HG03108 (cell line): Measurements from ENCODE around the gene JAKMIP2.
A peak's percentile ranks its signal among the peaks of the same experiment; 100 is the strongest.
"Not testable (repeated sequence)": the region's sequence is repeated elsewhere in the genome, so short reads cannot be mapped to it uniquely, and the experiment has no call there.

Experiments used
- ATAC-seq: cut with Tn5 transposase; IDR thresholded peaks from one replicate; pipeline ENCODE4 v1.9.1; 2021; ENCODE audit warnings: moderate library complexity; ENCODE audit not compliant: unreplicated experiment

The JAKMIP2 gene

DNA sequence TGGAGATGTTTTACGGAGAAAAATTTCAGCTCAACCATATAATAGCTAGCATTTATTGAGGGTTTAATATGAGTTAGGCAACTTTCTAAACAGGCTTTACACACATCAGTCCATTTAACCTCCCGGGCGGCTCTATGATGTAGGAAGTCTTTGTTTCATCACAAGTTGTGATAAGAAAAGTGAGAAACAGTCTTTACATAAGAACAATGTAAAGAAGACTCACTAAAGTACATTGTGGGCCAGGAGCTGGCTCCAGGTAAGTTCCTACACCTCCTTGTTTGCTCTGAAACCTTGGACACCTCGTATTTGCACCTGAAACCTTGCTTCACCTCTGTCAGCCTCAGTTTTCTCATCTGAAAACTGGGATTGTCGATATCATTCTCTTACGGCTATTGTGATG is 116.1 kb downstream of the JAKMIP2 start:
- no peak for ATAC-seq

DNA sequence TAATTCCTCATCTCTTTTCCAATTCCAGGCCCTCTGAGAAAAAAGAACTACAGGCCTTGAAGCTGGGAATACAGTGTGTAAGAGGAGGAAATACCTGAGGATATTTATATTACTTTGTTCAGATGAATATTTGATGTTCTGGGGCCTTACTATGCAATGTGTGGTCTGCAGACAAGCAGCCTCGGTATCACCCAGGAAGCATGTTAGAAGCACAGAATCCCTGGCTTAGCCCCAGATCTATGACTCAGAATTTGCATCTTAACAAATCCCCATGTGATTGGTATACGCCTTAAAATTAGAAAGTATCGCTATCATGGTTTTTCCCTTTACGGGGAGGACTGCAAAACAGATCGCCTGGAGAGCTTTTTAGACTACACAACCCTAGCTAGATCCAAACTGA is 121.0 kb downstream of the JAKMIP2 start:
- no peak for ATAC-seq

GRCh38 chr5:147659166-147659929 is 123.2 kb downstream of the JAKMIP2 start:
- ATAC-seq: no peak

GRCh38 chr5:147658293-147658932 is 124.1 kb downstream of the JAKMIP2 start:
- ATAC-seq: no peak

DNA sequence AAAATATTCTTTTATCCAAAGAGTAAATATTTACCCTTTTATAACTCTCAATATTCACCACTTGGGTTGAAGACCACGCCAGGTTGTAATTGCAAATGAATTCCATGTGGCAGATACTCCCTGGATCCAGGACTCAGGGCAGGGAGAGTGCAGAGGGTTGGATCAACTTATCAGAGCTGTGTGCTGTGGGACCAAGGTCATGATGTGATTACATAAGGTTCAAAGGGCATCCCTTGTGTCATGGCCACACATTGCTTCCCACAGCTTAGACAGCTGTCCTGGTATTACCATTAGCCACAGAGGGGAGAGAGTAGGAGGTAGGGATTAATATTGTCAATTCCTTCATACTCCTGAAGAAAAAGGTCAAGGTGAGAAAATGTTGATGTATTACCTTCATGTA is 133.9 kb downstream of the JAKMIP2 start:
- no peak for ATAC-seq

DNA sequence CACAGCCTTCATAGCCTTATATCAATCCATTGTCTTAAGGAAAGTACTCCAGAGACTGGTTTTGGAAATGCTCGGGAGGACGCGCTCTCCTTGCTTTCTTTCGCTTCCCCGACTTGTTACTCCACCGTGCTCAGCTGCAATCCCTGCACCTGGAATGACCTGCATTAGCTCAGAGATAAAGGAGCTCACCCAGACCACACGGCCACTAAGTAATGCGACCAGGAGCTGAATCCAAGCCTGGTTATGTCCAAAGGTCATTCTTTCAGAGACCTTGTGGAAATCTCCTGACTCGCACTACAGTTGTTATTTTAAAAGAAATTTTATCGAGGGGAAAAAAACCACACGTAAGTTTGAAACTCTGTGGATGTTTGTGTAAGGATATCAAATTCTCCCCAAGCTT is 137.3 kb downstream of the JAKMIP2 start:
- ATAC-seq: no peak

DNA sequence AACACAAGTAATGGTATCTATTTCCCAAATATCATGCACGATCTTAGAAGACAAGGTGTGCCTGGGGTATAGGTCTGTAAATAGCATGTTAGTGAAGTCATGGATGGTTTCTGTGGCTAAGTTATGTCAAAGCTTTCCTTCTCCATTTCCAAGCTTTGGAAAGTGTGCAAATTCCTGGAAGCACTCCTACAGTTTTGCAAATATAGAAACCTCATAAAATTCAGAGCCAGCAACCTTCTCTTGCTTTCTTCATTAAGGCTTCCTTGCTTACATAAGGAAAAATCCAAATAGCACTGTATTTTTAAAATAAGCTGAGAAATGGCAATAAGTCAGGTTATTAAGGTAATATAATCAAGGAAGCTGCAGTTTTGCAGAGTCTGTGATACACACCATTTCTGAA is 138.1 kb downstream of the JAKMIP2 start:
- no peak for ATAC-seq

DNA sequence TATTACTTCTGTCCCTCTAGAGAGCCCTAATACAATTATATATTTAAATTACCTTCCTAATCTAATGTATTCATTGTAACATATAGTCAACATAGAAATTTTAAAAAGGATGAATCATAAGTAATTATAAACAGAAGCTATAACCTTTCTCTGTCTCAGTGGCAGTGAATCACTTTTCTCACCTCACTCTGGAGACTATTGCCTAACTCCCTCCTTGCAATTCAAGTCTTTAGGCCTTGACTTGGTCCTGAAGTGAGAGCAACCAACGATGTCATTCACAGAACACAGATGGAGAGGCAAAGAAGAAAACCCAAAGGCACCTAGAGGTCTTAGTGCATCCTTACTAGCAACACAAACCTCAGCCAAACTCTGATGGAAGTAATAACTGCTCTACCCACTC is 139.4 kb downstream of the JAKMIP2 start:
- no peak for ATAC-seq

- ATAC-seq: no peak
Observed at GRCh38 chr5:147642666-147643065, 139.9 kb downstream of the JAKMIP2 start.

GRCh38 chr5:147639321-147639720 is 143.2 kb downstream of the JAKMIP2 start:
- ATAC-seq: no peak

DNA sequence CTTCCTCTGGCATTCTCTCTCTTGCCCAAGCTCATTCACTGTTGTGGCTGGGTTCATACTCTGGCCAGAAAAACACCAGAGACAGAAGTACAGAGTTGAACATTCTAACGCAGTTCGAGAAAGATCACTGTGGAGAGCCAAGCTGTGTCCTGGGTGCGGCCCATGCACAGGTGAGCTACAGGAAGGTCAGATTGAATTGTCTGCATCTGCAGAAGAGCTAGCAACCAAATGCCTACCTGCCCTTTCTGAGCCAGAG is 145.9 kb downstream of the JAKMIP2 start:
- ATAC-seq: no peak

DNA sequence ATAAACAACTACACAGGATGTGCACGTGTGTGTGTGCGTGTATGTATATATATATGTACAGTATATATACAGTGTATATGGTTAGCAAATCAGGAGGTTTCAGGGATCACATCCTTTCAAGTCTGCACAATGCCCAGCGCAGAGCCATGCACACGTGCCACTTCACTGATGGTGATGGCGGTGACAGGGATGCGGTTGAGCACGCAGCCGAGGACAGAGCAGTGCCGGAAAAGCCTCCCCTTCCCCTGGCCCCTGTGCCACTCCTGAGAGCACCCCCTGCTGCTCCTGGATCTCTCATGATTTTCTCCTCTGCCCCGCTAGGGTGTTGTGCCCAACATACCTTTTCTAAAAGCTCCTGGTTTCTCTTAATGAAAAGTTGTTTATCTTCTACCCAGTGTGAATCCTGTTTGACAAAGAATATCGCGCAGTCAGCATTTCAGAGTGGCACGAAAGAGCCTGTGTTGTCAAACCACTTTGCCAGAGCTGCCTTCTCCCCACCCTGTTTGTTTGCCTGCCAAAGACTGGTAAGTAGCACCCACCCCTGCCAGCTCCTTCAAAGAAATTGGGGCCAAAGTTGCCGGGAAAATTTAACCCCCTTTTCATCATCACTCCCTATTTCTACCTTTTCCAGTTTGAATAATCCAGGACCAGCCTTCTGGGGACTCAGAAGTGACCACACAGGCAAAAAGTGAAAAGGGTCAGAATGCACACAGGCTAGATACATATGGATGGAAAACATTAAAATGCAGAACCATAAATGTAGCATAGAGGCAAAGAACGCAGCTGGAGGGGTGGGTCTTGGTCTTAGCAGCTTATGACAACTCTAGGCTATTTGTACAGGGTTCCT is 146.4 kb downstream of the JAKMIP2 start:
- ATAC-seq: no peak

DNA sequence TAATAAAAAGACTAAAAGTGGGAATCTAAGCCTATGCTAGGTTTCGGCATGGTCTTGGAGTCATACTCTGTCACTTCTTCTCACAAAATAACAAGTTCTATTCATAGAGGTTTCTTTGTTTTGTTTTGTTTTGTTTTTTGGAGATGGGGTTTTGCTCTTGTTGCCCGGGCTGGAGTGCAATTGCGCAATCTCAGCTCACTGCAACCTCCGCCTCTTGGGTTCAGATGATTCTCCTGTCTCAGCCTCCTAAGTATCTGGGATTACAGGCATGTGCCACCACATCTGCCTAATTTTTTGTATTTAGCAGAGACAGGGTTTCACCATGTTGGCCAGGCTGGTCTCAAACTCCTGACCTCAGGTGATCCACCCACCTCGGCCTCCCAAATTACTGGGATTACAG is 147.1 kb downstream of the JAKMIP2 start:
- ATAC-seq: not testable (repeated sequence)

DNA sequence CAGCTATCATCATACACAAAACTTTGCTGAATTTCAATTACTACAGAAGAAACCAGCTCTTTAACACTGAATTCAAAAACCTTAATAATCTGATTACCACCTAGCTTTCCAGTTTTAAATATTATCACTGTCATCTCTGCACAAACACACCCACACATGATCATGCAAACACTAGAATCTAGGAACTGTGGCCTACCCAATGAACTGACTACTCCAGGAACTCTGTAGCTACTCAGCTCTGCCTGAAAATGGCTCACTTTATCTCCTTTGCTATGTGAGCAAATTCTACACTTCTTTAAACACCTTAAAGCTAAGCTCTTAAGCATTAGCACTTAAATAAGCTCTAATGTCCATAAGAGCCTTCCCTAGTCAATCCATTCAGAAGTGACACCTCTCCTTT is 149.4 kb downstream of the JAKMIP2 start:
- ATAC-seq: no peak

DNA sequence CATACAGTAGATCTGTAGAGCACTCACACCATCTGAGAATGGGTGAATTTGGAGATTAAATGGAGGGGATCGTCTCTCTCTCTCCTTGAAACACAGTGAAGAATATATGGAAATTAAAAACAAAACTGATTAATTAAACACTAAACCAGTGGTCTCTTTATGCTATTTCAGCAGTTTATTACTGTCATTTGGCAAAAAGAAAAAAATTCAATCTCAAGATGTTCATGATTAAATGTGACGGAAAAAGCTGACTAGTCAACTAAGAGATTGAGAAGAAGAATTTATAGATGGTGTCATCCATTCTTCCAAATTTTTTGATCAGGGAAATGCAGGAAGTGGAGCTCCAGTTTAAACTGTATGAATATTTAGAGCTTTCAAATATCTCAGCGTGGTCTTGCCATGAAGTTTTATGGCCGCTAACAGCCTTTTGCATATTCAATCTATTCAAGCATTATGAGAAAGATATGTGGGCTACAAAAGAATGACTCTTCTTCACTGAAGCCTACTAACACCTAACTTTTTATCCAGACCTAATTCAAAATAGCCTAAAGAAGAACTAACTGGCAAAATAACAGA is 151.0 kb downstream of the JAKMIP2 start:
- no peak for ATAC-seq

DNA sequence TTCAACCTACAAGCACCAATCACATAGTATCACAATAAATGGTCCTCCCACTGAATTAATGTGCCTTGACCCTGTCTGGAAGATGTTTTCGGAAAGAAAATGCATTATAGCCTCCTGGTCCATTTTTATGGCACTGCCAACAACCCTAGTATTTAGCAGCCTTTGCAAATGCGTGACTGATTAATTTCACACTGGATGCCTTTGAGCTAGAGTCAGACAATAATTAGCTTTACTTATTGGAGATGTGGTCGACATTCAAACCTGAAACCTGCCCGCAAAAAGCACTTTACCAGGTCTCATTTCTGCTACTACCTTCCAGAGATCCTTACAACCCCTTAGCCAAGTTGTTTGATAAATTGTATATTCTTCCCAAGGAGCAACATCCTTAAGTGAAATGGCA is 153.3 kb downstream of the JAKMIP2 start:
- ATAC-seq: no peak

DNA sequence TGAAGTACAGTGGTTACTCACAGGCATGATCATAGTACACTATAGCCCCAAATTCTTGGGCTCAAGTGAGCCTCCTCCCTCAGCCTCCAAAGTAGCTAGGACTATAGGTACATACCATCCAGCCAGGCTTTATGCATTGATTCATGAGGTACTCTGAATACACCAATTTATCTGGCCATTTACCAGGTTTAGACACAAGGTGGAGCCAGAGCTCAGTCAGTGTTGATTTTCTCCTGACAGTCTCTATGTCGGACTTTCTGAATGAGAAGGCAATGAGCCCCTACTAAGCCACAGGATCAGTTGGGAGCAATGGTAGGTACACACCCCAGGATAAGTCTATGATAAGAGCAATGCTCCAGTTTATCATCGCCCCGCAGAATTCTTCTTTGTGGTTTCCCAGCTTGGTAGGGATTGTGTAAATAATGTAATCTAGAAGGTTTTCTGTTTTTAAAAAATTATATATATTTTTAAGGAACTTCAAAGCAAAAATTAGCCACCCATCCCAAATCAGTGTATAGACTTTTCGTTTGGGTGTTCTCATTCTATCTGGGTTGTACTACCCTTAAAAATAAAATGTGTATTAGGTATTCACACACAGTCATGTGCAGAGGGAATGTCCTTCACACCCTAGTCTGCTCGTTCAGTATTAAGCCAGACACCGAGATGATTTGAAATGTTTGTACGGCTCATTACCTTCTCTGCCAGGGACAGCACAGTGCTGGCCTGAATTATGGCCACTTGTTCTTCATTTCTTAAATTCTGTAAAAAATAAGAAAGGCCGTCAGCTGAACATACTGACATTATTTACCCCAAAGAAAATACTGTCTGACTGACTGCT is 154.3 kb downstream of the JAKMIP2 start:
- ATAC-seq: peak; percentile 75

- ATAC-seq: no peak
Observed at GRCh38 chr5:147626464-147626863, 156.1 kb downstream of the JAKMIP2 start.

GRCh38 chr5:147621016-147621415 is 161.5 kb downstream of the JAKMIP2 start:
- ATAC-seq: no peak

GRCh38 chr5:147619281-147619878 is 163.1 kb downstream of the JAKMIP2 start:
- no peak for ATAC-seq
